CD8-positive, alpha-beta memory T cell (primary cell): ENCODE measurements around the gene SRD5A1. TPM values are rescaled to one million over a fixed set of nuclear protein-coding genes. Genes with fewer than 3 reads are reported as not detected.

ENCODE experiments used
- CTCF ChIA-PET: fragments of 350-600 bp; sonication (Branson Sonifier 250); formaldehyde crosslinking; loops from one replicate; lab custom pipeline; 2021; ENCODE audit warnings: antibody characterized with exemption; lab: Charles Lee
- POLR2A ChIA-PET: fragments of 350-600 bp; sonication (Branson Sonifier 250); formaldehyde crosslinking; loops from one replicate; lab custom pipeline; 2021; ENCODE audit warnings: antibody characterized with exemption; lab: Charles Lee
- DNase-seq, 5 donors: peaks; one replicate each; pipeline versions ENCODE4 v3.0.0 to v3.0.0-alpha.2; 2020 to 2022; ENCODE audit warnings: mixed read lengths in 1 of 5
- H3K27ac ChIP-seq: one replicate; pipeline ENCODE4 v1.7.0; 2013; ENCODE audit warnings: low read depth, mild to moderate bottlenecking, low read length, moderate library complexity
- H3K27me3 ChIP-seq: 2 replicates; pipeline ENCODE4 v1.7.0; 2013; ENCODE audit warnings: low read length, mild to moderate bottlenecking; ENCODE audit not compliant: insufficient read depth, poor library complexity, severe bottlenecking
- H3K36me3 ChIP-seq: 2 replicates; pipeline ENCODE4 v1.7.0; 2013; ENCODE audit warnings: mild to moderate bottlenecking, low read length, moderate library complexity; ENCODE audit not compliant: insufficient read depth
- H3K4me1 ChIP-seq: 2 replicates; pipeline ENCODE4 v1.7.0; 2013; ENCODE audit warnings: mild to moderate bottlenecking, low read length, moderate library complexity; ENCODE audit not compliant: insufficient read depth
- H3K4me3 ChIP-seq: 2 replicates; pipeline ENCODE4 v1.7.0; 2013; ENCODE audit warnings: mild to moderate bottlenecking, low read length
- H3K9me3 ChIP-seq: 2 replicates; pipeline ENCODE4 v1.7.0; 2013; ENCODE audit warnings: mild to moderate bottlenecking, low read length
- H3K27ac Mint-ChIP-seq, 8 donors: one replicate each; pipeline ENCODE4 v1.8.0; 2020 to 2021; ENCODE audit warnings: mixed read lengths in 8 of 8, mild to moderate bottlenecking in 6 of 8, inconsistent platforms in 3 of 8, moderate library complexity in 3 of 8
- H3K27me3 Mint-ChIP-seq, 2 donors: one replicate each; pipeline ENCODE4 v1.8.0; 2020 to 2021; ENCODE audit warnings: mixed read lengths in 2 of 2, mild to moderate bottlenecking in 1 of 2, moderate library complexity in 1 of 2
- H3K36me3 Mint-ChIP-seq, 3 donors: one replicate each; pipeline ENCODE4 v1.8.0; 2020 to 2021; ENCODE audit warnings: mixed read lengths in 3 of 3, inconsistent platforms in 1 of 3, mild to moderate bottlenecking in 1 of 3
- H3K4me1 Mint-ChIP-seq, 3 donors: one replicate each; pipeline ENCODE4 v1.8.0; 2020 to 2021; ENCODE audit warnings: mixed read lengths in 3 of 3, inconsistent platforms in 1 of 3, mild to moderate bottlenecking in 1 of 3
- H3K4me3 Mint-ChIP-seq, 7 donors: one replicate each; pipeline ENCODE4 v1.8.0; 2020 to 2021; ENCODE audit warnings: mixed read lengths in 7 of 7, mild to moderate bottlenecking in 6 of 7, moderate library complexity in 4 of 7, inconsistent platforms in 2 of 7
- H3K9me3 Mint-ChIP-seq, 5 donors: one replicate each; pipeline ENCODE4 v1.8.0; 2020 to 2022; ENCODE audit warnings: mixed read lengths in 5 of 5, mild to moderate bottlenecking in 3 of 5, moderate library complexity in 2 of 5, inconsistent platforms in 1 of 5
- polyA plus RNA-seq: library from polyadenylated mRNA; unstranded; fragments of 300-500 nt; fragmentation: Illumina TruSeq; gene quantifications from one replicate; pipeline ENCODE4 v1.2.3, GENCODE V29; 2021
- total RNA-seq, 2 experiments: library from RNA; stranded (reverse); gene quantifications; one replicate each; pipeline ENCODE4 v1.2.3, GENCODE V29; 2021

SRD5A1 gene
- total and polyA plus RNA-seq, 3 experiments from 2014 or later = 7.2 to 17.1 (median 16.2) TPM

DNA sequence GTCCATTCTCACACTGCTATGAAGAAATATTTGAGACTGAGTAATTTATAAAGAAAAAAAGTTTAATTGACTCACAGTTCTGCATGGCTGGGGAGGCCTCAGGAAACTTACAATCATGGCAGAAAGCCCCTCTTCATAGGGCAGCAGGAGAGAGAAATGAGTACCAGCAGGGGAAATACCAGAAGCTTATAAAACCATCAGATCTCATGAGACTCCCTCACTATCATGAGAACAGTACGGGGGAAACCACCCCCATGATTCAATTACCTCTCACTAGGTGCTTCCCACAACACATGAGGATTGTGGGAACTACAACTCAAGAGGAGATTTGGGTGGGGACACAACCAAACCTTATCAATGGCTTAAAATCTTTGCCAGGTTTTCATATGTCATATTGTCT is 59.7 kb downstream of the SRD5A1 start:
- H3K9me3 Mint-ChIP-seq = peaks cover 0 to 9% (median 7%) of the 10 kb centered on the region in 5 donors
- Histone ChIP-seq H3K27ac (no peak overlapping the region), H3K27me3 (peaks cover 6% of the 10 kb centered on the region), H3K36me3 (no peaks in the 10 kb centered on the region), H3K4me3 (no peak overlapping the region), H3K4me1 (no peaks in the 10 kb centered on the region), H3K9me3 (no peaks in the 10 kb centered on the region)
- H3K27me3 Mint-ChIP-seq = peaks cover 35 to 77% of the 10 kb centered on the region in 2 donors
- DNase-seq = no peak
- ChIA-PET POLR2A (no interaction called here), CTCF (no interaction called here)
- no peak overlapping the region for H3K4me3 Mint-ChIP-seq
- H3K36me3 Mint-ChIP-seq = peaks cover 0 to 6% (median 0%) of the 10 kb centered on the region in 3 donors
- no peaks in the 10 kb centered on the region for H3K4me1 Mint-ChIP-seq
- no peak overlapping the region for H3K27ac Mint-ChIP-seq

DNA sequence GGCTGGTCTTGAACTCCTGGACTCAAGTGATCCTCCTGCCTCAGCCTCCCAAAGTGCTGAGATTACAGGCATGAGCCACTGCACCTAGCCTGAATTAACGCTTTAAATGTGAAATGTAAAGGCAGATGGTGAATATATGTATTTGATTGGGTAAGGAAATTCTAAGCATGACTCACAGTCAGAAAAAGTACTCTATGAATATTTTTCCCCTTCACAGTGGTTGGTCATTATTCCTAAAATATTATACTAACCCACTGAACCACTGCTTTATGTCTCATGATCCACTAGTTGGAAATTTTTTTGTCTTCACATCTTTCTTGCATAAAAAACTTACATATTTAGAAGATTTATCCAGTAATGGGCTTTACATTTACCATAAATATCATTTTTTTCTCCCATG is 65.5 kb downstream of the SRD5A1 start:
- no peaks in the 10 kb centered on the region for H3K4me1 ChIP-seq
- H3K27me3 ChIP-seq = peaks cover 6% of the 10 kb centered on the region
- no peak overlapping the region for H3K4me3 ChIP-seq
- Mint-ChIP-seq H3K27ac (no peak overlapping the region), H3K4me1 (no peaks in the 10 kb centered on the region), H3K9me3 (peaks cover 0 to 9% (median 7%) of the 10 kb centered on the region in 5 donors), H3K27me3 (peaks cover 29 to 69% of the 10 kb centered on the region in 2 donors), H3K36me3 (peaks cover 0 to 6% (median 0%) of the 10 kb centered on the region in 3 donors), H3K4me3 (no peak overlapping the region)
- ChIA-PET CTCF (no interaction called here), POLR2A (no interaction called here)
- no peak for DNase-seq
- no peak overlapping the region for H3K27ac ChIP-seq
- H3K36me3 ChIP-seq = no peaks in the 10 kb centered on the region
- H3K9me3 ChIP-seq = no peaks in the 10 kb centered on the region

- Mint-ChIP-seq H3K4me1 (no peaks in the 10 kb centered on the region), H3K27me3 (peaks cover 24 to 65% of the 10 kb centered on the region in 2 donors), H3K27ac (no peak overlapping the region), H3K4me3 (no peak overlapping the region), H3K9me3 (peaks cover 0 to 6% (median 4%) of the 10 kb centered on the region in 5 donors), H3K36me3 (peaks cover 0 to 2% (median 0%) of the 10 kb centered on the region in 3 donors)
- Histone ChIP-seq H3K4me3 (no peak overlapping the region), H3K27ac (no peak overlapping the region), H3K9me3 (no peaks in the 10 kb centered on the region), H3K27me3 (peaks cover 6% of the 10 kb centered on the region), H3K4me1 (no peaks in the 10 kb centered on the region), H3K36me3 (no peaks in the 10 kb centered on the region)
- CTCF ChIA-PET = no interaction called here
- no peak for DNase-seq
- POLR2A ChIA-PET = no interaction called here
These were observed 66.1 kb downstream of the SRD5A1 start for GRCh38 chr5:6699357-6699756.

- H3K9me3 ChIP-seq = no peaks in the 10 kb centered on the region
- ChIA-PET POLR2A (no interaction called here), CTCF (interaction anchor here (1.1 kb wide), 1 partner anchor 45 kb away, joined by 3 read pairs; no protein-coding TSS in a partner anchor)
- H3K27me3 ChIP-seq = peaks cover 6% of the 10 kb centered on the region
- H3K9me3 Mint-ChIP-seq = peaks cover 0 to 3% (median 2%) of the 10 kb centered on the region in 5 donors
- no peak overlapping the region for H3K27ac ChIP-seq
- H3K4me3 Mint-ChIP-seq = no peak overlapping the region
- no peaks in the 10 kb centered on the region for H3K36me3 ChIP-seq
- no peaks in the 10 kb centered on the region for H3K4me1 Mint-ChIP-seq
- DNase-seq = no peak
- no peaks in the 10 kb centered on the region for H3K4me1 ChIP-seq
- no peaks in the 10 kb centered on the region for H3K36me3 Mint-ChIP-seq
- peaks cover 23 to 61% of the 10 kb centered on the region in 2 donors for H3K27me3 Mint-ChIP-seq
- H3K27ac Mint-ChIP-seq = no peak overlapping the region
- no peak overlapping the region for H3K4me3 ChIP-seq
These were observed 66.9 kb downstream of the SRD5A1 start for GRCh38 chr5:6700074-6700684.

- H3K4me3 ChIP-seq = no peak overlapping the region
- Mint-ChIP-seq H3K27me3 (peaks cover 23 to 57% of the 10 kb centered on the region in 2 donors), H3K36me3 (no peaks in the 10 kb centered on the region), H3K9me3 (no peaks in the 10 kb centered on the region), H3K27ac (peak overlapping the region in 1 of 8 donors; percentile 21), H3K4me1 (no peaks in the 10 kb centered on the region), H3K4me3 (no peak overlapping the region)
- no peak overlapping the region for H3K27ac ChIP-seq
- peaks cover 6% of the 10 kb centered on the region for H3K27me3 ChIP-seq
- CTCF ChIA-PET = interaction anchor here (1.1 kb wide), 2 partner anchors 44 to 86 kb away, joined by 3 read pairs; no protein-coding TSS in a partner anchor
- no peaks in the 10 kb centered on the region for H3K36me3 ChIP-seq
- DNase-seq = no peak
- H3K4me1 ChIP-seq = no peaks in the 10 kb centered on the region
- H3K9me3 ChIP-seq = no peaks in the 10 kb centered on the region
- POLR2A ChIA-PET = no interaction called here
These were observed 67.6 kb downstream of the SRD5A1 start for GRCh38 chr5:6700685-6701355.

DNA sequence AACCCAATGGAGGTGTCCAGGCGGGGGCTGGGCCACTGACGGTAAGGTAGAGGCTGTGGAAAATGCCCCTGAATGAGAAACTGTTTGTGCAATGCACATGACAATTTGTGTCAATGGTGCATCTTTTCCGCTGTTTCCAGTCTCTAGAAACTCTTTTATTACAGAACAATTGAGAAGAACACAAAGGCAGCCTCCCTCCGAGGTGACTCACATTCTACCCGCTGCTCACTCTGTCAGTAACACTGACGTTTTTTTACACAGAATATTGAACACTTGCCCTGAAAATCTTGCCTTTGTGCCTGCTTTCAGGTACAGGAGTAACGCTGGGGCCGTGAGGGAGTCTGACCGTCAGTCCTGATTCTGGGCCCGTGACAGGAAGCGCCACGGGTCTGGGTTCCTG is 68.3 kb downstream of the SRD5A1 start:
- Mint-ChIP-seq H3K9me3 (no peaks in the 10 kb centered on the region), H3K36me3 (no peaks in the 10 kb centered on the region), H3K27me3 (peaks cover 23 to 50% of the 10 kb centered on the region in 2 donors), H3K27ac (no peak overlapping the region), H3K4me1 (no peaks in the 10 kb centered on the region), H3K4me3 (no peak overlapping the region)
- DNase-seq = no peak
- Histone ChIP-seq H3K4me1 (no peaks in the 10 kb centered on the region), H3K27me3 (peaks cover 6% of the 10 kb centered on the region), H3K9me3 (no peaks in the 10 kb centered on the region), H3K4me3 (no peak overlapping the region), H3K36me3 (no peaks in the 10 kb centered on the region), H3K27ac (no peak overlapping the region)
- ChIA-PET CTCF (interaction anchor here (1.1 kb wide), 1 partner anchor 87 kb away, joined by 3 read pairs; no protein-coding TSS in a partner anchor), POLR2A (no interaction called here)

DNA sequence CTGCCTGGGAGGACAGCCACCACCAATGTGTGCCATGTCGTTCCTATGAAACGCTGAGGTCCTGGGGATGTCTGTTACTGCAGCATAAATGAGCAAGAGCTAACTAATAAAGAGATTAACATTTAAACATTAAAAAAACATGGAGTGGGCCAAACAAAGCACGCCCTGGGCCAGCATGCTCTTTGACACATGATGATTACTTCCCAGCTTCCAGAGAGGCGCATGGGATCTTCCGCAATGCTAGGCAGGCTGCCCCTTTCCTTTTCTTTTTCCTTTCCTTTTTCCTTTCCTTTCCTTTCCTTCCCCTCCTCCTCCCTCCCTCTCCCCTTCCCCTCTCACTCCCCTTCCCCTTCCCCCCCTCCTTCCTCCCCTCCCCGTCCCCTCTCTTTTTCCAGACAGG is 69.4 kb downstream of the SRD5A1 start:
- Histone ChIP-seq H3K4me1 (no peaks in the 10 kb centered on the region), H3K36me3 (no peaks in the 10 kb centered on the region), H3K27me3 (peaks cover 6% of the 10 kb centered on the region), H3K27ac (no peak overlapping the region), H3K4me3 (no peak overlapping the region), H3K9me3 (no peaks in the 10 kb centered on the region)
- ChIA-PET CTCF (no interaction called here), POLR2A (no interaction called here)
- Mint-ChIP-seq H3K36me3 (no peaks in the 10 kb centered on the region), H3K4me1 (no peaks in the 10 kb centered on the region), H3K27me3 (peaks cover 16 to 39% of the 10 kb centered on the region in 2 donors), H3K9me3 (no peaks in the 10 kb centered on the region), H3K27ac (no peak overlapping the region), H3K4me3 (no peak overlapping the region)
- no peak for DNase-seq

DNA sequence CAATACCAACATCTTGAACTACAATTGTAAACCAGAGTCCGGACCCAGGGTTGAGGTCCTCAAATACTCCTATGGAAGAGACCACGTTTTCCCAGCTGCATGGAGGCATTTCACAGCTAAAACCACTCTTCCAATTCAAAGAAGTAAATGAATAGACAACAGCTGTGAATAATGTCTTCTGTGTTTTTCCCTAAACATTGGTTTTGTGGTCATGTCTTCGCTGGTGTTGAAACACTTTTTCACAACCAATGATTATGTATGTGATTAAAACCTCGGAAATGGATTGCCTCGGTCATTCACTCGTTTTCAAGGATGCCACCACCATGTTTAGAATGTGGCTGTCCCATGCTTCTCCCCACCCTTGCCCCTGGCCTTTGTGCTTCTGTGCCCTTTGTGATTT is 70.6 kb downstream of the SRD5A1 start:
- H3K27ac Mint-ChIP-seq = no peak overlapping the region
- DNase-seq = no peak
- ChIA-PET POLR2A (no interaction called here), CTCF (no interaction called here)
- Histone ChIP-seq H3K27me3 (peaks cover 6% of the 10 kb centered on the region), H3K36me3 (no peaks in the 10 kb centered on the region), H3K4me1 (no peaks in the 10 kb centered on the region), H3K27ac (no peak overlapping the region), H3K9me3 (no peaks in the 10 kb centered on the region), H3K4me3 (no peak overlapping the region)
- no peak overlapping the region for H3K4me3 Mint-ChIP-seq
- H3K4me1 Mint-ChIP-seq = no peaks in the 10 kb centered on the region
- no peaks in the 10 kb centered on the region for H3K36me3 Mint-ChIP-seq
- H3K9me3 Mint-ChIP-seq = no peaks in the 10 kb centered on the region
- peaks cover 11 to 30% of the 10 kb centered on the region in 2 donors for H3K27me3 Mint-ChIP-seq
